Activated T-cell treated with anti-CD3 and anti-CD28 coated beads, Interleukin-2, amount 50 U/mL, for 24 hours (primary cell): Measurements from ENCODE around the gene MAGI1.

Source experiments
- DNase-seq: peaks from one replicate; pipeline ENCODE4 v3.0.0-alpha.2; 2020
- H3K27ac Mint-ChIP-seq: 2 replicates; pipeline ENCODE4 v1.8.0; 2020; ENCODE audit warnings: mild to moderate bottlenecking, mixed read lengths
- H3K27me3 Mint-ChIP-seq: 2 replicates; pipeline ENCODE4 v1.8.0; 2020; ENCODE audit warnings: mixed read lengths
- H3K36me3 Mint-ChIP-seq: 2 replicates; pipeline ENCODE4 v1.8.0; 2020; ENCODE audit warnings: low read depth, mixed read lengths
- H3K4me1 Mint-ChIP-seq: 2 replicates; pipeline ENCODE4 v1.8.0; 2020; ENCODE audit warnings: low read depth, mixed read lengths
- H3K4me3 Mint-ChIP-seq: 2 replicates; pipeline ENCODE4 v1.8.0; 2020; ENCODE audit warnings: mild to moderate bottlenecking, moderate library complexity, mixed read lengths
- H3K9me3 Mint-ChIP-seq: 2 replicates; pipeline ENCODE4 v1.8.0; 2020; ENCODE audit warnings: mixed read lengths

MAGI1 gene

DNA sequence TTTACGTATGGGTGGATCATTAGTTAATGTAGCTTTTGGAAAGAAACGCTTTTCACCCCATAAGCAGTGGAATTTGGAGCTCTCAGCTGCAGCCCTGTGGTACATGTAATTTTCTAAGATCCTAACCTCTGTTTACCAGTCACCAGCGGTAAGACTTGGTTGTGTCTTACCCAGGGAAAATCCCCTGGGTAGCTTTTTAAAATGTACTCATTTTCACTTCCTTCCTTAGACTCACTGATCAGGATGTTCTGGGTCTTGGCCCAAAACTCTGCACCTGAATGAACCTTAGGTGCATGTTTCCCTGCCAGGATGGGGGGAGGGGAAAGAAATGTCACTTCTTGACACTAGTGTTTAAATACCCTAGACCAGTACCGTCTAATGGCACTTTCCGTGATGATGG lies 605.2 kb downstream of the MAGI1 start:
- DNase-seq: no peak
- no peaks in the 10 kb centered on the region for H3K4me1 Mint-ChIP-seq
- H3K36me3 Mint-ChIP-seq: no peaks in the 10 kb centered on the region
- no peak overlapping the region for H3K27ac Mint-ChIP-seq
- H3K9me3 Mint-ChIP-seq: peaks cover 4% of the 10 kb centered on the region
- H3K27me3 Mint-ChIP-seq: no peaks in the 10 kb centered on the region
- no peak overlapping the region for H3K4me3 Mint-ChIP-seq

GRCh38 chr3:65432388-65433003 lies 606.2 kb downstream of the MAGI1 start:
- Mint-ChIP-seq H3K27me3 (no peaks in the 10 kb centered on the region), H3K27ac (no peak overlapping the region), H3K36me3 (no peaks in the 10 kb centered on the region), H3K4me1 (no peaks in the 10 kb centered on the region), H3K4me3 (no peak overlapping the region), H3K9me3 (peaks cover 4% of the 10 kb centered on the region)
- DNase-seq: no peak

GRCh38 chr3:65425880-65426279 lies 612.8 kb downstream of the MAGI1 start:
- H3K27ac Mint-ChIP-seq: no peak overlapping the region
- no peaks in the 10 kb centered on the region for H3K36me3 Mint-ChIP-seq
- H3K27me3 Mint-ChIP-seq: no peaks in the 10 kb centered on the region
- H3K9me3 Mint-ChIP-seq: peaks cover 5% of the 10 kb centered on the region
- DNase-seq: no peak
- no peak overlapping the region for H3K4me3 Mint-ChIP-seq
- H3K4me1 Mint-ChIP-seq: no peaks in the 10 kb centered on the region

DNA sequence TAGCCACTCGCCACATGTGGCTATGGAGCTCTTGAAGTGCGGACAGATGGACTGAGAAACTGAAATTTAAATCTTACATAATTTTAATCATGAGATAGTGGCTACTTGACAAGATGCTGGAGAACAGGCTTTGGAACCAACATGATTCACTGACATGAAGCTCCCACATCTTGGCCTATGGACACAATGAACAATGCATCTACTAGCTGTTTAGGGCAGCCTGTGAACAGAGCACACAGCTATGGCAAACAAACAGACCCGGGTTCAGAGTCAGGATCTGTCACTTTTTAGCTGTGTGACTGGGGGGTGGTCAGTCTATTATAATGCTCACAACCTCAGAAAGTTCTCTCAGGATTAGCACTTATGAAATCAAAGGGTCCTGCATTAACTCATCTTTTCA lies 616.6 kb downstream of the MAGI1 start:
- H3K27ac Mint-ChIP-seq: no peak overlapping the region
- no peaks in the 10 kb centered on the region for H3K27me3 Mint-ChIP-seq
- H3K9me3 Mint-ChIP-seq: peaks cover 2% of the 10 kb centered on the region

DNA sequence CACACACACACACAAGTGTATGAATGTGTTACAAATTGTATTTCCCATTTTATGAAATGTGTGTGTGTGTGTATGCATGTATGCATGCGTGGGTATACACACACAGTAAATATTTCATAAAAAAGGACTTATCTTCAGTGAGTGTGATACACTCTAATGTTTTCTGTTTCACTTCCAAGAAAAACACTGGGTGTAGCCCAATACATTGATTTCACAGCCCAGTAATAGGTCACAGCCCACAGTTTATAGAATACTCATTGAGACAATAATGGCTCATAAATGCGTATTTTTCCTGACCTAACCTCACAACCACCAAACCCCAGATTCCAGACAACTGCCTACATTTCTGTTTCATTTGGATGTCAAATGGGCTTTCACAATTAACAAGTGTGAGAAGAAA lies 619.5 kb downstream of the MAGI1 start:
- no peak for DNase-seq
- Mint-ChIP-seq H3K9me3 (peaks cover 2% of the 10 kb centered on the region), H3K4me3 (no peak overlapping the region), H3K27ac (no peak overlapping the region), H3K4me1 (no peaks in the 10 kb centered on the region), H3K36me3 (no peaks in the 10 kb centered on the region), H3K27me3 (no peaks in the 10 kb centered on the region)

More for the DNA sequence above, 616.6 kb downstream of the MAGI1 start:
- Mint-ChIP-seq H3K4me1 (no peaks in the 10 kb centered on the region), H3K36me3 (no peaks in the 10 kb centered on the region), H3K4me3 (no peak overlapping the region)
- no peak for DNase-seq

DNA sequence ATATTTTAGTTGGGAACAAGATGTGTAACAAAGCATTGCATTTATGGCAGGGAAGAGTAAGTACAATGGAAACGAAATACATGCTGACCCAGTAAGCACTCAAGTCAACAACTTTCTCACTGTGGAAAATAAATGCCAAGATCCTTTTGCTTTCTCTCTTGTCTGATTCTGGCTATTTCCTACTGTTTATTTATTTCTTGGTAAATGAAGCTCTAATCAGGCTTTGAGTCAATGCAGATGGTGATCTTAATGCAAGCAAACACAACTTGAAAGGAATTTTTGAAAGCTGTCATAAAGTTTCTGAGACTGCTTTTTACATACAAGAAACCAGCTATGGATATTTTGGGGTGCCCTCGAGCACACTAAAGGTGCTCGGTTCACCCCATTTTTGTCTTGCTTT lies 624.8 kb downstream of the MAGI1 start:
- Mint-ChIP-seq H3K27ac (no peak overlapping the region), H3K9me3 (peaks cover 7% of the 10 kb centered on the region), H3K4me1 (no peaks in the 10 kb centered on the region), H3K4me3 (no peak overlapping the region), H3K27me3 (no peaks in the 10 kb centered on the region), H3K36me3 (no peaks in the 10 kb centered on the region)
- DNase-seq: no peak

DNA sequence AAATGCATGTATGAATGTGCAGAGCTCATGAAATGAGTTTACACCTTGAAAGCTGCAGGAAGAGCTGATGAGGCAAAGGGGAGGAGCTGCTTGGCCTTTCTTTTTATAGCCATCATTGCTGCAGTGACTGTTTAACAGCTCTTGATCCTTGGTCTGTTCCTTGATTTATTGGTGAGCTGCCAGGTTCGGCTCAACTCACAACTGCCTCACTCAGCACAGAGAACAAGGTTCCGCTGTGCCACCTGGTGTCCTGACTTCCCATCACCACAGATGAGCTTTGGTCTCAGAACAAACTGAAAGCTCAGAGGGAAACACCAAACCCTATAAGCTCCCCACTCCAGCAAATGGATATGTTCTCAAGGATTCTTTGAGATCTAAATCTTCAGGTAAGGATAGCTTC lies 626.1 kb downstream of the MAGI1 start:
- Mint-ChIP-seq H3K9me3 (peaks cover 10% of the 10 kb centered on the region), H3K4me3 (no peak overlapping the region), H3K27me3 (no peaks in the 10 kb centered on the region), H3K27ac (no peak overlapping the region), H3K36me3 (no peaks in the 10 kb centered on the region), H3K4me1 (no peaks in the 10 kb centered on the region)
- no peak for DNase-seq

DNA sequence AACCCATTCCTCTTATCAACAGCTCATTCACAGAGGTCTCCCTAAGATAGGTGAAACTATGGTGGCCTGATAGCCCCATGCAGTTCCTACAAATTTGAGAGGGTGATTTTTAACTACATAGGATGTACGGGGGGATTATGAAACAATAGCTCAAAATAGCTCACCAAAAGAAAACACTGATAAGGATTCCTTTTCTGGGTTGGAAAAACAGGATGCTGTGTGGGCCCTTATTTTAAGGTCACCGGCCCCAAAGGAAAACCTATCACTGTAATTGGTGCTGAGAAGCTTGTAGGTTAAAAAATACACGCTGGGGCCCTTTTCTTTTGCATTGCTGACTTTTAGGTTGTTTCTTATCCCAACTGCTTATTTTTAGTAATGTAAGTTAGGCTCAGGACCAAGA lies 627.4 kb downstream of the MAGI1 start:
- Mint-ChIP-seq H3K27ac (no peak overlapping the region), H3K36me3 (no peaks in the 10 kb centered on the region), H3K4me1 (no peaks in the 10 kb centered on the region), H3K27me3 (no peaks in the 10 kb centered on the region), H3K9me3 (peaks cover 10% of the 10 kb centered on the region), H3K4me3 (no peak overlapping the region)
- no peak for DNase-seq

DNA sequence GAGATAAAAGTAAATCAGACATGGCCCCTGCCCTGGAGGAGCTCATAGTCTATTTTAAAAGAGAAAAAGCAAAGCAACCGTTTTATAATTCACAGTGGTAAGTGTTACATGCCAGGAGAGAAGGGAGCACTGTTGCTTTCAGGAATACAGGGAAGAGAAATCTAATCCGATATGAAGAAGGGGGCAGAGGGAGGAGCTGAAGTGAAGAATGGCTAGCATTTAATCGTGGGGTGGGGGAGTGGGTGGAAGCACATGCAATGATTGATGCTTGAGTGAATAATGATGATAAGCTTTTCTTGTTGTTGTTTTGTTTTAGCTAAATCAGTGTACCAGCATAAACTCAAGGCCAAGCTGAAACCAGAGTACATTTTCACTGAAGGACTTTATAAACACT lies 629.5 kb downstream of the MAGI1 start:
- no peaks in the 10 kb centered on the region for H3K4me1 Mint-ChIP-seq
- H3K36me3 Mint-ChIP-seq: no peaks in the 10 kb centered on the region
- H3K9me3 Mint-ChIP-seq: peaks cover 10% of the 10 kb centered on the region
- H3K27me3 Mint-ChIP-seq: no peaks in the 10 kb centered on the region
- H3K4me3 Mint-ChIP-seq: no peak overlapping the region
- DNase-seq: no peak
- no peak overlapping the region for H3K27ac Mint-ChIP-seq

- Mint-ChIP-seq H3K36me3 (no peaks in the 10 kb centered on the region), H3K4me3 (no peak overlapping the region), H3K27me3 (no peaks in the 10 kb centered on the region), H3K27ac (no peak overlapping the region), H3K4me1 (no peaks in the 10 kb centered on the region), H3K9me3 (peaks cover 8% of the 10 kb centered on the region)
- DNase-seq: no peak
Observed at GRCh38 chr3:65408531-65409175, 630.1 kb downstream of the MAGI1 start.

- no peaks in the 10 kb centered on the region for H3K27me3 Mint-ChIP-seq
- DNase-seq: no peak
- H3K9me3 Mint-ChIP-seq: peaks cover 5% of the 10 kb centered on the region
- H3K4me3 Mint-ChIP-seq: no peak overlapping the region
- H3K27ac Mint-ChIP-seq: no peak overlapping the region
- H3K36me3 Mint-ChIP-seq: no peaks in the 10 kb centered on the region
- no peaks in the 10 kb centered on the region for H3K4me1 Mint-ChIP-seq
Observed at GRCh38 chr3:65406470-65406869, 632.2 kb downstream of the MAGI1 start.

DNA sequence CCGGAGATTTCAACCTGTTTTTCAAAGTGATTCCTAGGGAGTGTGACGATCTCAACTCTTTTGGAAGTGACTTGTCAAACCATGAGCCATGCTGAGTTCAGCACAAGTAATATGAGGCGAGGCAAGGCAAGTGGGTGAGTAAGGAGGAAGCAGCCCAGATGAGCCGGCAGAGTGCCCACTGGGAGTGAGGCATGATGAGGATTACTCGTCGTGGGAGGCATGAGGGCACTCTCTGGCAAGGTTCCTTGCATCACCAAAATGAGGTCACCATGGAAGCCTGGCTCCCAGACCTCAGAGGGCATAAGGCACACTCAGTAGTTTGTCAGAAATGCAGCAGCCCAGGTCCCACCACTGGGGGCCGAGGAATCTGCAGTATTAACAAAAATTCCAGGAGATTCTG lies 636.1 kb downstream of the MAGI1 start:
- Mint-ChIP-seq H3K27me3 (no peaks in the 10 kb centered on the region), H3K4me1 (no peaks in the 10 kb centered on the region), H3K9me3 (peaks cover 3% of the 10 kb centered on the region), H3K27ac (no peak overlapping the region), H3K4me3 (no peak overlapping the region), H3K36me3 (no peaks in the 10 kb centered on the region)
- DNase-seq: no peak

DNA sequence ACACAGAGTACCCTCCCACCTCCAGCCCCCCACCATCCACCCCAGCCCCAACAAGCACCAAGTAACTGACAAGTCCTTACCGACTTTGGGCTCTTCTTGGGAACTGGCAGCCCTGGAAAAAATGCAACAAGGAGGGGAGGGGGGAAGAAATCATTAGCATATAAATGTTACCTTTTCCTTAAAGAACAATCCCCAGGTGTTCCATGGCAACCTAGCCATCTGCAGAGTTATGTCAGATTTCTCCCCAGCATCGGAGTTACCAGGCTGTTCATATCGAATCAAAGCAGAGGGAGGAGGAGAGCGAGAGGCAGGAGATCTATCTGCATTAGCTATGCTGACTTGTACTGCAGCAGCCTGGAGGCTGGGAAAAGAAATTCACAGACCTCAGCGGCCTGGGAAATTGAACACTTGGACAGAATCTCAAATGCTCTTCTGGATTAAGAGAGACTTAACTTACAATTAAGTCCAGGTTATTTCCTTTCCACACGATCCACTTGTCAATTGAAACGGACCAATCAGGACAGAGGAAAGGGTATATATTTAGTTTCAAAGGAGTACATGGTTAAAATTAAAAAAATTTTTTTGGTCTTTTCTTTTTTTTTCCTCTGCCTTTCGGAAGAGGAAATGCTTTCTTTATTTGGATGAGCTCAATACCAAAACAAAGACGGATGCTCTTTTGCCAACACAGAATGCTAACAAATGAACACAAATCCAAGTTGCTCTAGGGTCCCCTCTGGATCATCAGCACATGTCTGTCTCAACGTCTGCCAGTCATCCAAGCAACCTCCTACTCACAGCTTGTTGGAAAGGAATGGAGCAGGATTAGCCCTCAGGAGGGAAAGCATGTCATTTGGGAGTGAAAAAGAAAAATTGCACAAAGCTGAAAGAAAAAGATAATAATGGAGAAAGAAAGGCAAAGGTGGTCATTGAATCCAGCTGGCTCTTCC lies 637.1 kb downstream of the MAGI1 start:
- Mint-ChIP-seq H3K36me3 (no peaks in the 10 kb centered on the region), H3K4me3 (no peak overlapping the region), H3K4me1 (no peaks in the 10 kb centered on the region), H3K9me3 (peaks cover 3% of the 10 kb centered on the region), H3K27ac (no peak overlapping the region), H3K27me3 (no peaks in the 10 kb centered on the region)
- DNase-seq: no peak

DNA sequence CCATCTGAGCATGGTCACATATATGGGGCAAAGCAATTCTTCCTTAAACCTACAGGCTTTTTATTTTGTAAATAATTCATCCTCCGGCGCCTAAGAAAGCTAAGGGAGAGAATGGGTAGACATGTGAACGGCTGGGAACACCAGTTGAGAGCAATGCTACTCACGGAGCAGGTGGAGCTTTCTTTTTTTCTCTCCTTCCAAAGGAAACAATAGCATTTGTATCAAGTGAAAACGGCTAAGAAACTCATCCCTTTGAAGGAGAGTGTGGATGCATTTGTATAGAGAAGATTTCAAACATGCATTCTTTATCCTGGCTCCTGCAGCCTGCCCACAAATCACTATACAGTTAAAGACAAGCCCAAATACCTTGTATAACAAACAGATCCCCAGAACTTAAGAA lies 637.8 kb downstream of the MAGI1 start:
- no peaks in the 10 kb centered on the region for H3K27me3 Mint-ChIP-seq
- peaks cover 3% of the 10 kb centered on the region for H3K9me3 Mint-ChIP-seq
- no peaks in the 10 kb centered on the region for H3K36me3 Mint-ChIP-seq
- H3K27ac Mint-ChIP-seq: no peak overlapping the region
- H3K4me3 Mint-ChIP-seq: no peak overlapping the region
- no peak for DNase-seq
- H3K4me1 Mint-ChIP-seq: no peaks in the 10 kb centered on the region

DNA sequence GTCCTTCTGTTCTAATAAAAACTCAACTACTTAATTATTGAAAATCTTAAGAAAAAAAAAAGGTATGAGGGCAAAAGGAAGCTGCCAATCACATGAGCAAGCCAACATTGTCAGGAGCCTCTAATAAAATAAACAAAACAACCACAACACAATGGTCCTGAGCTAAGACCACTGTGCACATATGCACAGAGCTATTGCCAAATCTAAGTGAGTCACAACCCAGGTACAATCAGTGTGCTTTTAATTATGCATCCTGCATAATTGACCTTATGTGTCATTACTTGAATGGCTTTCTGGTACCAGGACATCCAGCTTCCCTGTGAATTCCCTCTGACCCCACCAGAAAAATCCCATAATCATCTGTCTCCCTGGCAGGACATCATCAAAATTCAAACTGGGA lies 639.8 kb downstream of the MAGI1 start:
- H3K4me1 Mint-ChIP-seq: no peaks in the 10 kb centered on the region
- DNase-seq: no peak

More for the DNA sequence above, 639.8 kb downstream of the MAGI1 start:
- Mint-ChIP-seq H3K9me3 (peaks cover 3% of the 10 kb centered on the region), H3K27ac (no peak overlapping the region), H3K27me3 (no peaks in the 10 kb centered on the region), H3K4me3 (no peak overlapping the region), H3K36me3 (no peaks in the 10 kb centered on the region)
